OCI-LY7 (cell line): ENCODE data around the gene ROR2.

Experiments
- EZH2phosphoT487 ChIP-seq: fragments of 200-600 bp; sonication (generic); IDR thresholded peaks from 2 replicates; pipeline ENCODE4 v1.6.1; 2018; ENCODE audit warnings: low read depth, borderline replicate concordance, mild to moderate bottlenecking, mixed run types, antibody characterized with exemption, low read length, moderate library complexity, mixed read lengths
- TF ChIP-seq, protein P1 (sequence below): fragments of 200-600 bp; sonication (generic); conservative IDR thresholded peaks from 2 replicates; pipeline ENCODE4 v1.5.1; 2014; ENCODE audit warnings: mild to moderate bottlenecking, antibody characterized with exemption, low read length, moderate library complexity, mixed read lengths

DNA sequence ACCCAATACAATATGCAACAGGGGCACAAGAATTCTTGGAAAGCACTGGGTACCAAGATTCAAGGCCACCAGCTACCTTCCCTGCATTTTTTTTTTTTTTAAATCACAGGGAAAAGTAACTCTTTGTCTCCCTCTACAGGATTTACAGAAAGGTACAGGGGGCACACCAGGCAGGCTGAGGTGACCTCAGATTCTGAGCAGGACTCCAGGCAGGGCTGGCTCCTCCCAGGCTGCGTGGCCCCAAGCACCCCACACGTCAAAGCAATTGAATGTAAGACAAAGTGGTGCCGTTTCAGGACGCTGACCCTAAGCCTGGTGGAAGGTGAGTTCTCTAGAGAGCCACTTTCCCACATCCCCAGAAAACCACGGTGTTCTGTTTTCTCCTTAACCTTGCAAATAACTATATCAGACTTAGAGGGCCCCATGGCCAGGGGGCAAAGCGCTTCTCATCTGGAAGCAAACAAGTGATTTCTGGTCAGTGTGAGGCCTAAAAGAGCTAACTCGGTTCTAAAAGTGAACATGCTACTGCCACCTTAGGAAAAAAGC, 222.6 kb downstream of the ROR2 start:
- TF ChIP-seq, protein P1, sequence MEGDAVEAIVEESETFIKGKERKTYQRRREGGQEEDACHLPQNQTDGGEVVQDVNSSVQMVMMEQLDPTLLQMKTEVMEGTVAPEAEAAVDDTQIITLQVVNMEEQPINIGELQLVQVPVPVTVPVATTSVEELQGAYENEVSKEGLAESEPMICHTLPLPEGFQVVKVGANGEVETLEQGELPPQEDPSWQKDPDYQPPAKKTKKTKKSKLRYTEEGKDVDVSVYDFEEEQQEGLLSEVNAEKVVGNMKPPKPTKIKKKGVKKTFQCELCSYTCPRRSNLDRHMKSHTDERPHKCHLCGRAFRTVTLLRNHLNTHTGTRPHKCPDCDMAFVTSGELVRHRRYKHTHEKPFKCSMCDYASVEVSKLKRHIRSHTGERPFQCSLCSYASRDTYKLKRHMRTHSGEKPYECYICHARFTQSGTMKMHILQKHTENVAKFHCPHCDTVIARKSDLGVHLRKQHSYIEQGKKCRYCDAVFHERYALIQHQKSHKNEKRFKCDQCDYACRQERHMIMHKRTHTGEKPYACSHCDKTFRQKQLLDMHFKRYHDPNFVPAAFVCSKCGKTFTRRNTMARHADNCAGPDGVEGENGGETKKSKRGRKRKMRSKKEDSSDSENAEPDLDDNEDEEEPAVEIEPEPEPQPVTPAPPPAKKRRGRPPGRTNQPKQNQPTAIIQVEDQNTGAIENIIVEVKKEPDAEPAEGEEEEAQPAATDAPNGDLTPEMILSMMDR = peak; percentile 86
- no peak for TF ChIP-seq EZH2phosphoT487
